HEK293 (cell line): ENCODE data around the gene CDK6.

Experiments used
- CTCF ChIA-PET: fragments of 350-600 bp; formaldehyde crosslinking; extraction: SDS; loops from one replicate; lab custom pipeline; 2021; ENCODE audit warnings: antibody characterized with exemption; lab: Yijun Ruan, JAX
- POLR2A ChIA-PET: fragments of 300-600 bp; formaldehyde crosslinking; extraction: SDS; loops from one replicate; lab custom pipeline; 2020; ENCODE audit warnings: antibody characterized with exemption, inconsistent platforms; lab: Yijun Ruan, JAX
- H3K27ac ChIP-seq: fragments of 200-500 bp; sonication (Bioruptor generic); 2 replicates; pipeline ENCODE4 v1.5.1; 2014; ENCODE audit warnings: low read depth, low read length, control low read depth, inconsistent platforms; ENCODE audit errors: extremely low read depth
- H3K36me3 ChIP-seq, 2 experiments: fragments of 200-500 bp in 1 of 2; sonication (Bioruptor generic) in 1 of 2; 1 replicate in 1 of 2; 2 replicates in 1 of 2; pipeline ENCODE4 v1.5.1; 2014 to 2017; ENCODE audit warnings: inconsistent platforms in 2 of 2, low read length in 2 of 2; ENCODE audit not compliant: control insufficient read depth in 2 of 2, insufficient read depth in 1 of 2
- H3K4me1 ChIP-seq: fragments of 200-500 bp; sonication (Bioruptor generic); 2 replicates; pipeline ENCODE4 v1.5.1; 2014; ENCODE audit warnings: mild to moderate bottlenecking, low read length, inconsistent platforms; ENCODE audit not compliant: control insufficient read depth, insufficient read depth
- H3K4me3 ChIP-seq: 2 replicates; pipeline ENCODE4 v1.5.1; 2011; ENCODE audit warnings: low read depth, mild to moderate bottlenecking, control low read depth, low read length, moderate library complexity
- H3K9me3 ChIP-seq: fragments of 200-500 bp; sonication (Bioruptor generic); 2 replicates; pipeline ENCODE4 v1.5.1; 2014; ENCODE audit warnings: low read depth, low read length, inconsistent platforms; ENCODE audit not compliant: control insufficient read depth, insufficient read depth
- ATF2 ChIP-seq: fragments of 450-650 bp; formaldehyde crosslinking; IDR thresholded peaks from 2 replicates; pipeline ENCODE4 v1.5.1; 2016; ENCODE audit warnings: missing biosample characterization, missing genetic modification characterization, low read depth
- ELK4 ChIP-seq: IDR thresholded peaks from 2 replicates; pipeline ENCODE4 v1.6.1; 2011; ENCODE audit warnings: mild to moderate bottlenecking, low read depth, low read length, borderline replicate concordance
- KLF10 ChIP-seq: fragments of 450-650 bp; IDR thresholded peaks from 2 replicates; pipeline ENCODE4 v1.5.1; 2018; ENCODE audit warnings: missing biosample characterization, mild to moderate bottlenecking, missing genetic modification characterization
- KLF9 ChIP-seq: fragments of 450-650 bp; formaldehyde crosslinking; IDR thresholded peaks from 2 replicates; pipeline ENCODE4 v1.5.1; 2016; ENCODE audit warnings: missing biosample characterization, missing genetic modification characterization, low read depth
- PBX3 ChIP-seq: sonication (generic); formaldehyde crosslinking; IDR thresholded peaks from 2 replicates; pipeline ENCODE4 v1.8.1; 2022; ENCODE audit warnings: mild to moderate bottlenecking, moderate library complexity, missing genetic modification reagents
- SALL2 ChIP-seq: fragments of 450-650 bp; formaldehyde crosslinking; IDR thresholded peaks from 2 replicates; pipeline ENCODE4 v1.5.0; 2017; ENCODE audit warnings: missing biosample characterization, mild to moderate bottlenecking, missing genetic modification characterization, borderline replicate concordance
- SCRT2 ChIP-seq: fragments of 450-650 bp; formaldehyde crosslinking; IDR thresholded peaks from 2 replicates; pipeline ENCODE4 v1.5.1; 2016; ENCODE audit warnings: missing biosample characterization, missing genetic modification characterization
- TRIM28 ChIP-seq: IDR thresholded peaks from 2 replicates; pipeline ENCODE4 v1.6.1; 2011; ENCODE audit warnings: low read length, control low read depth, borderline replicate concordance
- ZBTB10 ChIP-seq: fragments of 450-650 bp; formaldehyde crosslinking; IDR thresholded peaks from 2 replicates; pipeline ENCODE4 v1.5.1; 2016; ENCODE audit warnings: missing biosample characterization, missing genetic modification characterization
- ZBTB20 ChIP-seq: fragments of 450-650 bp; formaldehyde crosslinking; IDR thresholded peaks from 2 replicates; pipeline ENCODE4 v1.5.1; 2016; ENCODE audit warnings: missing biosample characterization, missing genetic modification characterization
- ZBTB48 ChIP-seq: fragments of 450-650 bp; formaldehyde crosslinking; IDR thresholded peaks from 2 replicates; pipeline ENCODE4 v1.5.1; 2016; ENCODE audit warnings: missing biosample characterization, missing genetic modification characterization
- ZBTB6 ChIP-seq: fragments of 450-650 bp; formaldehyde crosslinking; IDR thresholded peaks from 2 replicates; pipeline ENCODE4 v1.5.1; 2017; ENCODE audit warnings: missing biosample characterization, missing genetic modification characterization
- ZBTB7A ChIP-seq: fragments of 450-650 bp; formaldehyde crosslinking; IDR thresholded peaks from 2 replicates; pipeline ENCODE4 v1.5.1; 2016; ENCODE audit warnings: low read depth, missing biosample characterization, missing genetic modification characterization
- ZFHX2 ChIP-seq: fragments of 450-650 bp; formaldehyde crosslinking; conservative IDR thresholded peaks from 2 replicates; pipeline ENCODE4 v1.5.1; 2016; ENCODE audit warnings: missing biosample characterization, missing genetic modification characterization
- ZNF10 ChIP-seq: fragments of 450-650 bp; formaldehyde crosslinking; IDR thresholded peaks from 2 replicates; pipeline ENCODE4 v1.5.1; 2017; ENCODE audit warnings: missing biosample characterization, missing genetic modification characterization
- ZNF223 ChIP-seq: fragments of 450-650 bp; formaldehyde crosslinking; IDR thresholded peaks from 2 replicates; pipeline ENCODE4 v1.5.1; 2016; ENCODE audit warnings: missing biosample characterization, missing genetic modification characterization
- ZNF341 ChIP-seq: fragments of 450-650 bp; formaldehyde crosslinking; IDR thresholded peaks from 2 replicates; pipeline ENCODE4; 2016; ENCODE audit warnings: low read depth, missing biosample characterization, missing genetic modification characterization
- ZNF433 ChIP-seq: fragments of 450-650 bp; formaldehyde crosslinking; IDR thresholded peaks from 2 replicates; pipeline ENCODE4 v1.5.1; 2016; ENCODE audit warnings: missing biosample characterization, missing genetic modification characterization, low read depth
- ZNF501 ChIP-seq: fragments of 450-650 bp; formaldehyde crosslinking; IDR thresholded peaks from 2 replicates; pipeline ENCODE4 v1.5.1; 2016; ENCODE audit warnings: missing biosample characterization, missing genetic modification characterization
- ZNF529 ChIP-seq: fragments of 450-650 bp; formaldehyde crosslinking; IDR thresholded peaks from 2 replicates; pipeline ENCODE4 v1.5.1; 2017; ENCODE audit warnings: missing genetic modification characterization, missing biosample characterization; ENCODE audit not compliant: insufficient replicate concordance
- ZNF555 ChIP-seq: fragments of 450-650 bp; formaldehyde crosslinking; conservative IDR thresholded peaks from 2 replicates; pipeline ENCODE4 v1.5.1; 2017; ENCODE audit warnings: missing biosample characterization, mild to moderate bottlenecking, missing genetic modification characterization, inconsistent platforms
- ZNF639 ChIP-seq: fragments of 450-650 bp; formaldehyde crosslinking; IDR thresholded peaks from 2 replicates; pipeline ENCODE4 v1.5.1; 2016; ENCODE audit warnings: missing biosample characterization, missing genetic modification characterization
- ZNF704 ChIP-seq: fragments of 450-650 bp; formaldehyde crosslinking; IDR thresholded peaks from 2 replicates; pipeline ENCODE4 v1.5.1; 2016; ENCODE audit warnings: missing biosample characterization, missing genetic modification characterization
- ZNF707 ChIP-seq: fragments of 450-650 bp; formaldehyde crosslinking; IDR thresholded peaks from 2 replicates; pipeline ENCODE4 v1.5.1; 2016; ENCODE audit warnings: missing biosample characterization, missing genetic modification characterization
- ZNF76 ChIP-seq: fragments of 450-650 bp; formaldehyde crosslinking; IDR thresholded peaks from 2 replicates; pipeline ENCODE4; 2016; ENCODE audit warnings: low read depth, missing biosample characterization, missing genetic modification characterization, borderline replicate concordance
- ZNF776 ChIP-seq: fragments of 450-650 bp; formaldehyde crosslinking; IDR thresholded peaks from 2 replicates; pipeline ENCODE4 v1.5.0; 2017; ENCODE audit warnings: missing biosample characterization, missing genetic modification characterization, borderline replicate concordance
- ZSCAN16 ChIP-seq: fragments of 450-650 bp; formaldehyde crosslinking; IDR thresholded peaks from 2 replicates; pipeline ENCODE4 v1.5.1; 2016; ENCODE audit warnings: missing biosample characterization, missing genetic modification characterization

CDK6 gene

GRCh38 chr7:92802406-92802805 is 34.0 kb downstream of the CDK6 start (continued):
- no peak for TF ChIP-seq ZNF707 (tag by site-specific recombination)
- TF ChIP-seq SALL2 (tag by site-specific recombination), result no peak
- TF ChIP-seq KLF10 (tag by site-specific recombination), result no peak
- no peak for TF ChIP-seq ZNF501 (tag by site-specific recombination)
- no peak for TF ChIP-seq ZBTB10
- TF ChIP-seq ZNF223 (tag by site-specific recombination), result no peak
- TF ChIP-seq ZNF433, result no peak
- TF ChIP-seq ZNF76, result no peak

GRCh38 chr7:92799446-92800211 is 36.7 kb downstream of the CDK6 start:
- Histone ChIP-seq H3K9me3 (no peaks in the 10 kb centered on the region), H3K4me3 (no peak overlapping the region), H3K36me3 (no peaks in the 10 kb centered on the region), H3K27ac (no peak overlapping the region), H3K4me1 (peaks cover 5% of the 10 kb centered on the region; the same call in 1 of the 2 replicates)
- ChIA-PET POLR2A (no interaction called here), CTCF (no interaction called here)
- TF ChIP-seq ELK4 (no peak), SCRT2 (tag by site-specific recombination) (peak; percentile 43; the same call in 1 of the 2 replicates), ZNF776 (tag by site-specific recombination) (no peak), ZBTB6 (tag by site-specific recombination) (no peak), ZBTB7A (tag by site-specific recombination) (no peak), ZBTB20 (tag by site-specific recombination) (no peak), ZNF10 (no peak), KLF9 (tag by site-specific recombination) (no peak), ZBTB48 (0 out of 2 replicates have a peak, but pooled peaks have one; percentile 26), ZNF555 (tag by site-specific recombination) (no peak), PBX3 (no peak), ZSCAN16 (tag by site-specific recombination) (no peak), ZNF341 (tag by site-specific recombination) (no peak), ZNF639 (tag by site-specific recombination) (no peak), ATF2 (peak; percentile 66; the same call in 1 of the 2 replicates), ZFHX2 (peak; percentile 38), TRIM28 (no peak), ZNF529 (tag by site-specific recombination) (no peak), ZNF704 (tag by site-specific recombination) (no peak)
